Neural cell (in vitro differentiated cells): Measurements from ENCODE around the gene HOXC5. TPM values are rescaled to one million over a fixed set of nuclear protein-coding genes. Genes with fewer than 3 reads are reported as not detected.
A peak's percentile ranks its signal among the peaks of the same experiment; 100 is the strongest.

Source experiments
- H2AFZ ChIP-seq: fragments of 200-600, 300-800 bp; sonication (generic), shearing (Covaris generic); 2 replicates; pipeline ENCODE4 v1.6.0; 2014; ENCODE audit warnings: low read depth, mild to moderate bottlenecking, antibody characterized with exemption, low read length, moderate library complexity
- H3F3A ChIP-seq: fragments of 200-600 bp; shearing (Covaris generic); 2 replicates; pipeline ENCODE4 v1.6.1; 2016; ENCODE audit warnings: mild to moderate bottlenecking, moderate library complexity, mixed read lengths, antibody characterized with exemption, low read length; ENCODE audit not compliant: insufficient read depth, poor library complexity, severe bottlenecking
- H3K27ac ChIP-seq: fragments of 200-600, 300-800 bp; sonication (generic), shearing (Covaris generic); 2 replicates; pipeline ENCODE4 v1.5.1; 2014; ENCODE audit warnings: mild to moderate bottlenecking, low read length, moderate library complexity
- H3K27me3 ChIP-seq: fragments of 300-800, 200-600 bp; sonication (generic), shearing (Covaris generic); 2 replicates; pipeline ENCODE4 v1.6.0; 2014; ENCODE audit warnings: mild to moderate bottlenecking, low read depth, low read length, moderate library complexity; ENCODE audit not compliant: insufficient read depth
- H3K36me3 ChIP-seq: fragments of 300-800, 200-600 bp; sonication (generic), shearing (Covaris generic); 2 replicates; pipeline ENCODE4 v1.5.1; 2014; ENCODE audit warnings: mild to moderate bottlenecking, antibody characterized with exemption, low read length, moderate library complexity; ENCODE audit not compliant: insufficient read depth
- H3K4me2 ChIP-seq: fragments of 300-800, 200-600 bp; sonication (generic), shearing (Covaris generic); 2 replicates; pipeline ENCODE4 v1.6.0; 2014; ENCODE audit warnings: mild to moderate bottlenecking, low read length
- H3K4me3 ChIP-seq: fragments of 300-800, 200-600 bp; sonication (generic), shearing (Covaris generic); 2 replicates; pipeline ENCODE4 v1.5.1; 2014; ENCODE audit warnings: mild to moderate bottlenecking, low read length, moderate library complexity
- H3K79me2 ChIP-seq: fragments of 200-600 bp; shearing (Covaris generic); replicated peaks from 2 replicates; pipeline ENCODE4 v1.6.0; 2014; ENCODE audit warnings: mild to moderate bottlenecking, low read length, moderate library complexity; ENCODE audit not compliant: insufficient read depth
- H3K9ac ChIP-seq: fragments of 300-800, 200-600 bp; sonication (generic), shearing (Covaris generic); 2 replicates; pipeline ENCODE4 v1.6.1; 2016; ENCODE audit warnings: mild to moderate bottlenecking, low read length, mixed read lengths
- H3K9me2 ChIP-seq: fragments of 200-600 bp; shearing (Covaris generic); 2 replicates; pipeline ENCODE4 v1.6.1; 2016; ENCODE audit warnings: mild to moderate bottlenecking, low read length, mixed read lengths; ENCODE audit not compliant: insufficient read depth
- H3K9me3 ChIP-seq: fragments of 200-600, 300-800 bp; sonication (generic), shearing (Covaris generic); 2 replicates; pipeline ENCODE4 v1.6.1; 2016; ENCODE audit warnings: mild to moderate bottlenecking, mixed run types, low read length, moderate library complexity, mixed read lengths
- H4K20me1 ChIP-seq: fragments of 200-600 bp; shearing (Covaris generic); 2 replicates; pipeline ENCODE4 v1.6.1; 2016; ENCODE audit warnings: mild to moderate bottlenecking, mixed run types; ENCODE audit not compliant: insufficient read depth
- EP300 ChIP-seq: fragments of 450-650 bp; conservative IDR thresholded peaks from 2 replicates; pipeline ENCODE4 v1.6.1; 2014; ENCODE audit warnings: antibody characterized with exemption, mild to moderate bottlenecking, moderate library complexity; ENCODE audit not compliant: poor library complexity, severe bottlenecking
- EZH2 ChIP-seq: fragments of 200-600, 300-800 bp; shearing (Covaris generic), sonication (generic); IDR thresholded peaks from 2 replicates; pipeline ENCODE4 v1.6.1; 2014; ENCODE audit warnings: antibody characterized with exemption, low read length, borderline replicate concordance, mild to moderate bottlenecking; ENCODE audit not compliant: insufficient read depth, poor library complexity, severe bottlenecking
- MXI1 ChIP-seq: fragments of 450-650 bp; conservative IDR thresholded peaks from 2 replicates; pipeline ENCODE4 v1.6.1; 2014; ENCODE audit warnings: antibody characterized with exemption, mild to moderate bottlenecking; ENCODE audit not compliant: poor library complexity, severe bottlenecking
- POLR2AphosphoS5 ChIP-seq: IDR thresholded peaks from 2 replicates; pipeline ENCODE4 v1.6.1; 2012
- RAD21 ChIP-seq: fragments of 450-650 bp; conservative IDR thresholded peaks from 2 replicates; pipeline ENCODE4 v1.6.1; 2014; ENCODE audit warnings: antibody characterized with exemption, mild to moderate bottlenecking, moderate library complexity
- SMC3 ChIP-seq: fragments of 450-650 bp; conservative IDR thresholded peaks from 2 replicates; pipeline ENCODE4 v1.6.1; 2014; ENCODE audit warnings: antibody characterized with exemption, mild to moderate bottlenecking, moderate library complexity; ENCODE audit not compliant: poor library complexity
- TAF1 ChIP-seq: IDR thresholded peaks from 2 replicates; pipeline ENCODE4 v1.6.1; 2012; ENCODE audit warnings: low read depth
- polyA plus RNA-seq: library from polyadenylated mRNA; depleted of rRNA; stranded (reverse); fragments of >200 nt; gene quantifications from 2 replicates; pipeline ENCODE4 v1.2.3, GENCODE V29; 2014
- TF ChIP-seq, protein P1 (sequence below): fragments of 450-650 bp; IDR thresholded peaks from 2 replicates; pipeline ENCODE4 v1.5.1; 2014; ENCODE audit warnings: antibody characterized with exemption, mild to moderate bottlenecking, moderate library complexity; ENCODE audit not compliant: poor library complexity, severe bottlenecking
- TF ChIP-seq, protein P2 (sequence below): IDR thresholded peaks from 2 replicates; pipeline ENCODE4 v1.6.1; 2012; ENCODE audit warnings: borderline replicate concordance

HOXC5 gene
- polyA plus RNA-seq, 1 donor from 2014 or later, result not detected

DNA sequence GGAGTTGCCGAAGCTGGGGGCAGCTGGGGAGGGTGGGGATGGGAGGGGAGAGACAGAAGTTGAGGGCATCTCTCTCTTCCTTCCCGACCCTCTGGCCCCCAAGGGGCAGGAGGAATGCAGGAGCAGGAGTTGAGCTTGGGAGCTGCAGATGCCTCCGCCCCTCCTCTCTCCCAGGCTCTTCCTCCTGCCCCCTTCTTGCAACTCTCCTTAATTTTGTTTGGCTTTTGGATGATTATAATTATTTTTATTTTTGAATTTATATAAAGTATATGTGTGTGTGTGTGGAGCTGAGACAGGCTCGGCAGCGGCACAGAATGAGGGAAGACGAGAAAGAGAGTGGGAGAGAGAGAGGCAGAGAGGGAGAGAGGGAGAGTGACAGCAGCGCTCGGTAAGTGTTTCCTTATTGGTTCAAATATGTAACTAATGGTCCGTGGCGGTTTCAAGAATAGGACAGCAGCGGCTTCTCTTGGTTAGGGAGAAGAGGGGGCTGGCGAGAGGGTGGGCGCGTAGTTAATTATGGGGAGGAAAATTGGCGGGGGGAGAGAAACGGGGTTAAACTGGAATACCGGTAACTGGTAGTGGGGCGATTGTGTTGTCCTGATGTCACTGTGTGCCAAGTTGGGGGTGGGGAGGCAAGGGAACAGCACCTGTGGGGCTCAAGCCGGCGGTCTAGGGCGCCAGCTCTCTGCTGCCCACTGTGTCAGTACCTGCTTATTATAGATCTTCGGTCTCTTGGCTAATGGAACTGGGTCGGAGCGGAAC, 15.6 kb upstream of the HOXC5 start:
- no peaks in the 10 kb centered on the region for H3K79me2 ChIP-seq
- no peak overlapping the region for H2AFZ ChIP-seq
- H3K27ac ChIP-seq, result no peak overlapping the region
- no peaks in the 10 kb centered on the region for H3K9me2 ChIP-seq
- H3F3A ChIP-seq, result no peaks in the 10 kb centered on the region
- TF ChIP-seq RAD21, result no peak
- TF ChIP-seq EP300, result no peak
- TF ChIP-seq MXI1, result no peak
- no peak for TF ChIP-seq TAF1
- no peak for TF ChIP-seq EZH2
- TF ChIP-seq, protein P1, sequence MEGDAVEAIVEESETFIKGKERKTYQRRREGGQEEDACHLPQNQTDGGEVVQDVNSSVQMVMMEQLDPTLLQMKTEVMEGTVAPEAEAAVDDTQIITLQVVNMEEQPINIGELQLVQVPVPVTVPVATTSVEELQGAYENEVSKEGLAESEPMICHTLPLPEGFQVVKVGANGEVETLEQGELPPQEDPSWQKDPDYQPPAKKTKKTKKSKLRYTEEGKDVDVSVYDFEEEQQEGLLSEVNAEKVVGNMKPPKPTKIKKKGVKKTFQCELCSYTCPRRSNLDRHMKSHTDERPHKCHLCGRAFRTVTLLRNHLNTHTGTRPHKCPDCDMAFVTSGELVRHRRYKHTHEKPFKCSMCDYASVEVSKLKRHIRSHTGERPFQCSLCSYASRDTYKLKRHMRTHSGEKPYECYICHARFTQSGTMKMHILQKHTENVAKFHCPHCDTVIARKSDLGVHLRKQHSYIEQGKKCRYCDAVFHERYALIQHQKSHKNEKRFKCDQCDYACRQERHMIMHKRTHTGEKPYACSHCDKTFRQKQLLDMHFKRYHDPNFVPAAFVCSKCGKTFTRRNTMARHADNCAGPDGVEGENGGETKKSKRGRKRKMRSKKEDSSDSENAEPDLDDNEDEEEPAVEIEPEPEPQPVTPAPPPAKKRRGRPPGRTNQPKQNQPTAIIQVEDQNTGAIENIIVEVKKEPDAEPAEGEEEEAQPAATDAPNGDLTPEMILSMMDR, result no peak
- no peak for TF ChIP-seq POLR2AphosphoS5
- TF ChIP-seq, protein P2, sequence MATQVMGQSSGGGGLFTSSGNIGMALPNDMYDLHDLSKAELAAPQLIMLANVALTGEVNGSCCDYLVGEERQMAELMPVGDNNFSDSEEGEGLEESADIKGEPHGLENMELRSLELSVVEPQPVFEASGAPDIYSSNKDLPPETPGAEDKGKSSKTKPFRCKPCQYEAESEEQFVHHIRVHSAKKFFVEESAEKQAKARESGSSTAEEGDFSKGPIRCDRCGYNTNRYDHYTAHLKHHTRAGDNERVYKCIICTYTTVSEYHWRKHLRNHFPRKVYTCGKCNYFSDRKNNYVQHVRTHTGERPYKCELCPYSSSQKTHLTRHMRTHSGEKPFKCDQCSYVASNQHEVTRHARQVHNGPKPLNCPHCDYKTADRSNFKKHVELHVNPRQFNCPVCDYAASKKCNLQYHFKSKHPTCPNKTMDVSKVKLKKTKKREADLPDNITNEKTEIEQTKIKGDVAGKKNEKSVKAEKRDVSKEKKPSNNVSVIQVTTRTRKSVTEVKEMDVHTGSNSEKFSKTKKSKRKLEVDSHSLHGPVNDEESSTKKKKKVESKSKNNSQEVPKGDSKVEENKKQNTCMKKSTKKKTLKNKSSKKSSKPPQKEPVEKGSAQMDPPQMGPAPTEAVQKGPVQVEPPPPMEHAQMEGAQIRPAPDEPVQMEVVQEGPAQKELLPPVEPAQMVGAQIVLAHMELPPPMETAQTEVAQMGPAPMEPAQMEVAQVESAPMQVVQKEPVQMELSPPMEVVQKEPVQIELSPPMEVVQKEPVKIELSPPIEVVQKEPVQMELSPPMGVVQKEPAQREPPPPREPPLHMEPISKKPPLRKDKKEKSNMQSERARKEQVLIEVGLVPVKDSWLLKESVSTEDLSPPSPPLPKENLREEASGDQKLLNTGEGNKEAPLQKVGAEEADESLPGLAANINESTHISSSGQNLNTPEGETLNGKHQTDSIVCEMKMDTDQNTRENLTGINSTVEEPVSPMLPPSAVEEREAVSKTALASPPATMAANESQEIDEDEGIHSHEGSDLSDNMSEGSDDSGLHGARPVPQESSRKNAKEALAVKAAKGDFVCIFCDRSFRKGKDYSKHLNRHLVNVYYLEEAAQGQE, result no peak
- TF ChIP-seq SMC3, result no peak
- no peaks in the 10 kb centered on the region for H4K20me1 ChIP-seq
- H3K4me3 ChIP-seq, result peak overlapping the region; percentile 62
- peaks cover 98% of the 10 kb centered on the region for H3K27me3 ChIP-seq
- no peaks in the 10 kb centered on the region for H3K36me3 ChIP-seq
- no peak overlapping the region for H3K4me2 ChIP-seq
- no peak overlapping the region for H3K9ac ChIP-seq
- no peaks in the 10 kb centered on the region for H3K9me3 ChIP-seq

DNA sequence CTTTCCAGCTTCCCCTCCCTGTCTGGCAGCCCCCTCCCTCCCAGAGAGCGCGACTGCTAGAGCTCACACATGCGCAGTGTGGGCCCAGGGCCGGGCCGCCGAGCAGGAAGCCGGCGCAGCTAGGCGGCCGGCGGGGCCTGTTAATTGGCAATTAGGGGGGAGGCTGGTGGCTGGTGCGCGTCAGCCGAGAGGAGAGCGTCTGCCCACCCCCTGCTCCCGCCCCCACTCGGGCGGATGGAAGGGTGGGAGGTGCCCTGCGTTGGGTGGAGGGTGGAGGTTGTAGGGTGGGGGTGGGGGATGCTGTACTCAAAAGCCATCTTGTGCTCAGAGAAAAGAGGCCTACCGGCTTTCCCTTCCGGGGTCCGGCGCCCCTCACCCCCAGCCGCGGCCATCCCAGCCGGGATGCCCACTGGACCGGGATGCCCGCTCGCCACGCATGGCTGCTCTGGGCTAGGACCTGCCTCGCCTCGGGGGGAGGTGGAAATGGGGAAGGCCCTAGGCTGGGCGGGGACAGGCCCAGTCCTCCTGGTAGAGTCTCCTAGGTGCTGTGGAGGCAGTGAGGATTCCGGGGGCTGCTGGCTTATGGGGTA, 14.9 kb upstream of the HOXC5 start:
- no peaks in the 10 kb centered on the region for H3K9me2 ChIP-seq
- TF ChIP-seq RAD21 (no peak), EP300 (no peak), TAF1 (no peak), POLR2AphosphoS5 (no peak), EZH2 (no peak), MXI1 (no peak), SMC3 (no peak)
- TF ChIP-seq, protein P2, result no peak
- TF ChIP-seq, protein P1, result no peak
- H3K79me2 ChIP-seq, result no peaks in the 10 kb centered on the region
- H3K9me3 ChIP-seq, result no peaks in the 10 kb centered on the region
- H3K36me3 ChIP-seq, result no peaks in the 10 kb centered on the region
- H3F3A ChIP-seq, result no peaks in the 10 kb centered on the region
- H3K9ac ChIP-seq, result no peak overlapping the region
- H4K20me1 ChIP-seq, result no peaks in the 10 kb centered on the region
- H3K27ac ChIP-seq, result no peak overlapping the region
- peak overlapping the region; percentile 62 for H3K4me3 ChIP-seq
- H3K4me2 ChIP-seq, result no peak overlapping the region
- H3K27me3 ChIP-seq, result peaks cover 98% of the 10 kb centered on the region
- H2AFZ ChIP-seq, result no peak overlapping the region
